VCaP (cell line): ENCODE data around the gene CRYBB1.

Experiments used
- H3K27ac ChIP-seq: fragments of 450-650 bp; 2 replicates; pipeline ENCODE4 v1.5.1; 2017
- CTCF ChIP-seq: fragments of 450-650 bp; conservative IDR thresholded peaks from 2 replicates; pipeline ENCODE4 v1.5.1; 2017; ENCODE audit warnings: mild to moderate bottlenecking, moderate library complexity

The CRYBB1 gene

GRCh38 chr22:26566994-26567393 lies 50.8 kb downstream of the CRYBB1 start:
- no peak for TF ChIP-seq CTCF
- no peak overlapping the region for H3K27ac ChIP-seq

DNA sequence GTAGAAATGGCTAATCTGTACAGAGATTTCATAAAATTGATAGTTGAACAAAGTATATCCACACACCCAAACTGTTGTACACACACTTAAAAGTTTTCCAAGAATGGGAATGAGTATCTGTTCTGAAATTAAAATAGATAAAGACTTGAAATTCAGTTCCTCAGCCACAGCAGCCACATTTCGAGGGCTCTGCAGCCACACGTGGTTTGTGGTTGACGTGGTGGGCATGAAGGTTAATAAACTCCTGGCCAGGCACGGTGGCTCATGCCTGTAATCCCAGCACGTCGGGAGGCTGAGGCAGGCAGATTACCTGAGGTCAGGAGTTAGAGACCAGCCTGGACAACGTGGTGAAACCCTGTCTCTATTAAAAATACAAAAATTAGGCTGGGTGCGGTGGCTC lies 51.9 kb downstream of the CRYBB1 start:
- no peak for TF ChIP-seq CTCF
- no peak overlapping the region for H3K27ac ChIP-seq

GRCh38 chr22:26565181-26565580 lies 52.6 kb downstream of the CRYBB1 start:
- no peak for TF ChIP-seq CTCF
- no peak overlapping the region for H3K27ac ChIP-seq

DNA sequence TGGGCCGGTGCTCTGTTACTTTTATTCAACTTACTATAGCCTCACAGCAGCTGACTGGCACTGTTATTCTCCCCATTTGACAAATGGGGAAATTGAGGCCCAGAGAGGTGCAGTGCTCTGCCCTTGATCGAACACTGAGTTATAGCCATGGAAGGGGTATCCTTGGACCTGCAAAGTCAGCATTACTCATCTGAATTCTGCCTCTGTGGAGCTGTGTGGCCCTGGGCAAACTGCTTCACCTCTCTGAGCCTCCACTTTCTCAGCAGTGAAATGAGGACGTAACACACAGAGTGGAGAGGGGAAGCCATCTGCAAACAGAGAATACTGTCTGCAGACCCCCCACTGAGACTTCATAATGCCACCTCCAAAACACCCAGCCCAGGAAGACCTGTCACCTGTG lies 53.2 kb downstream of the CRYBB1 start:
- H3K27ac ChIP-seq, result no peak overlapping the region
- no peak for TF ChIP-seq CTCF

DNA sequence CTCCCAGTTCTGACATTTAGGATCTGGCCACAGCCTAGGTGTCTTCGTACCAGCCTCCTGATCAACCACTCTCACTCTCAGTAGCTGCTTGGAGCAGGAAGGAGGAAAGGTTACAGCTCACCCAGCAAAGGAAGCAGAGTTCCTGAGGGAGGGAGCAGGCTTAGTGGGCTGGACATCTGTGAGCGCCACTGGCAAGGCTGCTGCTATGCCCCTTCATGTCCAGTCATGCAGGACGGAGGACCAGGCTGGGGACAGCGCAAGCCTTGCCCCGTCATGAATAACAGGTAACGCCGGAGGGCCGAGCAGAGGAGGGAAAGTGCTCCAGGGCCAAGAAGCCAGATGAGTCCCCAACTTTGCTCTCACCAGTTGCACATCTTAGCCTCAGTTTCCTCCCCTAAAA lies 53.6 kb downstream of the CRYBB1 start:
- no peak for TF ChIP-seq CTCF
- H3K27ac ChIP-seq, result no peak overlapping the region

DNA sequence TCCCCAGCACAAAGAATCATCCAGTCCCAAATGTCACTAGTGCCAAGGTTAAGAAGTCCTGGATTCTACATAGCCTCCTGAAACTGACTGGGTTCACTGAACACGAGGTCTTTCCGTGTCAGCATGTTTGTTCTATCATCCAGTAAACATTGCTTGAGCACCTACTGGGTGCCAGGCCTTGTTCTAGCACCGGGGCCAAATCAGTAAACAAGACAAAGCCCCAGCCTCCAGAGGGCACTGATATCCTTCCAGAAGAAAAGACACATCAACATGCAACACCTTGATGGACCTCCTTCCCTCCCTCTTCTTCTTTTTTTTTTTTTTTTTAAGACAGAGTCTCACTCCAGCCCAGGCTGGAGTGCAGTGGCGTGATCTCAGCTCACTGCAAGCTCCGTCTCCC lies 54.8 kb downstream of the CRYBB1 start:
- H3K27ac ChIP-seq, result no peak overlapping the region
- TF ChIP-seq CTCF, result peak; percentile 30; the same call in 1 of the 2 replicates

DNA sequence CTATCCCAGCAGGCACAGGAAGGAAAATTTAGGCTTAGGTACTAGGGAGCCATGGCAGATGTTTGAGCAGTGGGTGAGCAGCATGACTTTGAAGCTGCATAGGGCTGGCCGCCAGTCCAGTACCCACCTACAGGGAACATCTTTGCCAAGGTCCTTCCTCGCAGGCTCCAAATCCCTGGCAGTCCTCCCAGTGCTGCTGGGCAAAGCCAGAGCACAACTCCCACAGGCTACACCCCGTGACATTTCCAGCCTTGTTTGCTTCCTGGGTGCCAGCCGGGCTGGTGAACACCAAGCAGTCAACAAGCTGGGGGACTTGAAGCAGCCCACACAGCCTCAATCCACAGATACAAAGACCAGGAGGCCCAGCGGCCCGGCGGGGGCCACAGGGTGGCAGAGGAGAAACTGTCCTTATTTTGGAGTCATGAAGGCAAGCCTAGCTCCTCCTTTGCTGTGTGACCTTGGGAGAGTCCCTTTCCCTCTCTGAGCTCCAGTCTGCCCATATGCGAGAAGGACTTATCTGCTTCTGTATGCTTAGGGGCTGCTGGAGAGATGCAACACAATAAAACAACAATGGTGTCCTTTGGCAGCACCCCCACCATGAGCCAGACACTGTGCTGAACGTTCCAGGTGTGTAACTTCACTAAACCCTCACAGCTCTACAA lies 55.9 kb downstream of the CRYBB1 start:
- no peak for TF ChIP-seq CTCF
- H3K27ac ChIP-seq, result no peak overlapping the region
